Smooth muscle cell of bladder (primary cell): ENCODE measurements around the gene FUT4. TPM values are rescaled to one million over a fixed set of nuclear protein-coding genes. Genes with fewer than 3 reads are reported as not detected.

Experiments
- total RNA-seq: library from RNA; depleted of rRNA; stranded (reverse); fragments of >200 nt; gene quantifications from 2 replicates; pipeline ENCODE4 v1.2.3, GENCODE V29; 2014

The FUT4 gene
- 3.3 and 4.7 TPM in 2 replicates for total RNA-seq

GRCh38 chr11:94543695-94544645, at the start of gene FUT4:
Gene FUT4 (plus strand): TSS chr11:94543921. CDS start chr11:94544134, 213 bp downstream.

GRCh38 chr11:94511932-94512781, 31.6 kb upstream of the FUT4 start, which contains the start of gene C11orf97:
Gene C11orf97 (plus strand): TSS chr11:94512461. CDS start chr11:94512529, 68 bp downstream.

GRCh38 chr11:94567181-94567670, 23.5 kb downstream of the FUT4 start, which contains the start of gene PIWIL4:
Gene PIWIL4 (plus strand): TSS chr11:94567368. CDS start chr11:94567519, 151 bp downstream.

Other genes starting within 250 kb of the FUT4 start
- not detected in 2 replicates for gene IZUMO1R, start 239.3 kb upstream of the FUT4 start, total RNA-seq
- gene GPR83, start 142.5 kb upstream of the FUT4 start, total RNA-seq: under 0.01 TPM in 1 of 2 replicates, not detected in the other
- 4.7 and 6.7 TPM in 2 replicates for gene MRE11, start 50.1 kb upstream of the FUT4 start, total RNA-seq
- 9.7 and 12.2 TPM in 2 replicates for gene ANKRD49, start 49.9 kb upstream of the FUT4 start, total RNA-seq
- not detected in 2 replicates for gene C11orf97, start 31.5 kb upstream of the FUT4 start, total RNA-seq
- gene PIWIL4, start 23.4 kb downstream of the FUT4 start, total RNA-seq: 1.1 and 1.6 TPM in 2 replicates
- gene AMOTL1, start 224.4 kb downstream of the FUT4 start, total RNA-seq: 32.1 and 49.5 TPM in 2 replicates